ENCODE results near the gene ZNF865.

ZNF865 gene

DNA sequence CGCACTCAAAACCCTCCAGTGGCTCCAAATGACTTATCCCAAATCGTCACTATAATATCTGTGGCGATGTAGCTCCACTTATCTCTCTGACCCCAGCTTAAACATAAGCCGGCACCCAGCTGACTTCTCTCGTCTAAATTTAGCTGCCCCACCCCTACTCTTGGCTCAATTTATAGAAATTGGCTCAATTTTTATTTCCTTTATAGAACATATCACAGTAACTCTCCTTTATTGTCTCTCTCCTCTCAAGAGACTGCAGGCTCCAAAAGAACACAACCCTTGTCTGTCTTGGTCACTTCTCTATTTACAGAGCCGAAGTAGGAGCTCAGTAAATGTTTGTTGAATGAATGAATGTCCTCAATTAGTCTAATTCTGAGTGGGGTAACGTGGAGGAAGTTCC lies 18.1 kb downstream of the ZNF865 start:
- DNase-seq (ENCODE audit: low read depth): no peak

DNA sequence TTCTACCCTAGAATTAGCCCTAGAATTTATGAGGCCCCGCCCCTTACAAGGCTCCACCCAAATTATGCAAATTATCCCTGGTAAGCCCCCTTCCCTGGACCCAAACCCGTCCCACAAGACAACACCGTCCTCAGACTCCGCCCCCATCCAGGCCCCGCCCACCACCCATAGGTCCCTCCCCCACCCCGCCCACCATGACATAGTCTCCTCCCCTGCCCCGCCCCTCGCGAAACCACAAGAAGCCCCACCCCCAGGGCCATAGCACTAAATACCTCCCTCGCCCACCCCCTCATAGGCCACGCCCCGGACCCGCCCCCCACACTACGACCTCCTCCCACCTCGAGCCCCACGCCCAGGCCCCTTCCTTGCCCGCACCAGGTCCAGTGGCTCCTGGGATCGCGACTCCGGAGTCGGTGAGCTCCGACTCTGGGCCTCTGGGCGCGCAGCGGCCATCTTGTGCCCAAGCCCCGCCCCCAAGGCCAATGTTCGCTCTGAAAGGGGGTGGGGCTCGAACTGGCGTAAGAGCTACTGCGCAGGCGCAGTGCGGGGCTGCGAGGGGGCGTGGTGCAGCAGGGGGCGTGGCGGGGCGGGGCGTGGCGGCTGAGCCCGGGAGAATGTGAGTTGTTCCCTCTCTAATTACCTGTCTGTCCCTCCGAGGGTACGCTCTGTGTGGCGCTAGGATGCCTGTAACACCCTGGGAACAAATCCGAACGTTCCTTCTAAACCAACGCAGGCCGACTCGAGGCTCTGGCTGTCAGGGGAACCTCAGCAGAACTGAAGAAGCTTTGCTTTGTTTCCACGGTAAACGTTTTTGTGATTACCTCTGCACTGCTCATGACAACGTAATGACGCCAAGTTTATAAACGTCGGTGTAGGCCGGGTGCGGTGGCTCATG lies 18.9 kb downstream of the ZNF865 start, which contains the start of gene ZNF784:
Gene ZNF784, minus strand, starts transcription at position 458 of the 895 bp plus-strand sequence. Its CDS starts 5 bp downstream, at position 453.
- DNase-seq (ENCODE audit: low read depth): peak; percentile 91

DNA sequence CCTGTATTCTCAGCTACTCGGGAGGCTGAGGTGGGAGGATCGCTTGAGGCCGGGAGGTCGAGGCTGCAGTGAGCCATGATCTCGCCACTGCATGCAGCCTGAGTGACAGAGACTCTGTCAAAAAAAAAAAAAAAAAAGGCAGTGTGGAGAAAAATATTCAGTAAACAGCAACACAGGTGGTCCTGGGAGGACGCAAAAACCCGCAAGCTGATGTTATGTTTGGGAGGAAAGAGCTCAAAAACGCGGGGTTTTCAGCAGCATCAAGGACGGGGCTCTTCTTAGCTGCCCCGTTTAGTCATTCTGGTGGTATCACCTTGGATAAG lies 19.5 kb downstream of the ZNF865 start:
- DNase-seq (ENCODE audit: low read depth): no peak

DNA sequence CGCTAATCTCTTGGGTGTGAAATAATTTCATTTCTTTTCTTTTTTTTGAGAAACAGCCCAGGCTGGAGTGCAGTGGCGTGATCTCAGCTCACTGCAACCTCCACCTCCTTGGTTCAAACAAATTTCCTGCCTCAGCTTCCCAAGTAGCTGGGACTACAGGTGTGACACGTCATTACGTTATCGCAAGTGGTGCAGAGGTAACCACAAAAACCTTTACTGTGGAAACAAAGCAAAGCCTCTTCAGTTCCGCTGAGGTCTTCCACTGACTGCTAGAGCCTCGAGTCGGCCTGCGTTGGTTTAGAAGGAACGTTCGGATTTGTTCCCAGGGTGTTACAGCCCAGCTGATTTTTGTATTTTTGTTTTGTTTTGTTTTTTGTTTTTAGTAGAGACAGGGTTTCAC lies 20.9 kb downstream of the ZNF865 start:
- DNase-seq (ENCODE audit: low read depth): peak; percentile 36

DNA sequence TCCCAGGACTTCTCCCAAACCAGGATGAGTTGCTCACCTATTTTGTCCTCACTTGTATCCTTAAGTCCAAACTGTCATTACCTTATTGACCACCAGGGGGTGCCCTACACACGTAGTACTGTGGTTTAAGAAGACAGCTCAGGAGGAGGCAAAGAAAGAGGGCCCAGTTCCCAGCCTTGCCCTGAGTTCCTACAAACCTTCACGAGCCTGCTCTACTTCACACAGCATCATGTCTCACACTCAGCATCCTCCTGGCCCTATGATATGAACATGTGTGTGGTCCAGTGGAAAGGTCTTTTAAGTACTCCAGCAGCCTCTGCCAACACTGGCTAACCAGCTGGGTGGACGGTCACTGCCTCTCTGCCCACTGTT lies 27.0 kb downstream of the ZNF865 start:
- peak; percentile 91 for DNase-seq (ENCODE audit: low read depth)

DNA sequence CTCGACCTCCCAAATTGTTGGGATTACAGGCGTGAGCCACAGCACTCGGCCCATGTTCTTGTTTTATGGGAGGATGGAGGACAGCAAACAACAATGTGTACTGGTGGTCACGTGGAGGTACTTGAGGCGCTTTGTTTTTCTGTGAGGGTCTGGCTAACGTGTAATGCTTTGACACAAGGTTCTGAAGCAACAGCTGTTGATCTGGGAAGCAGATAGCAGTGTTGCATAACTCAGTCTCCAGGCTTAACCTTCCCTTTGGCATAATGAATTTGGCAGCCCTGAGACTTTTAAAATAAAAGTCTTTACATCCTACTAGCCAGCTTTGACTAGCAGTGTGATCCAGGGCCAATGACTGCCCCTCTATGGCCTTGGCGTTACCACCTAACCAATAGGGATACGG lies 28.4 kb downstream of the ZNF865 start:
- DNase-seq (ENCODE audit: low read depth): no peak

DNA sequence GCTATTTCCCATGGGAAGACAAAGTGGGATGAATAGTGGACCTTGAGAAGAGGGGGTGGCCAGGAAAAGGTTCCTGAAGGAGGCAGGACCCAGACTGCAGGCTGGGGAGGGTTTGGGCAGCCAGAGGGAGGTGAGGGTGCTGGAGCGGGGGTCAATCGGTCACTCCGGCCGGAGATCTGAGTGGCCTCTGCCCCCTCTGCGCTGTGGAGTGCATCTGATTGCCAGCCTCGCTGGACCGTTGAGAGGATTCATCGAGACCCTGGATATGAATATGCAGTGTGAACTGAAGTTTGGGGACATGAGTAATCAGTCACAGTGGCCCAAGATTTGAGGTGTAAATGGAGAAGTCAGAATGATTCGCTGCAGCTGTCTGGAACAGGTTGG lies 29.9 kb downstream of the ZNF865 start:
- no peak for DNase-seq (ENCODE audit: low read depth)

DNA sequence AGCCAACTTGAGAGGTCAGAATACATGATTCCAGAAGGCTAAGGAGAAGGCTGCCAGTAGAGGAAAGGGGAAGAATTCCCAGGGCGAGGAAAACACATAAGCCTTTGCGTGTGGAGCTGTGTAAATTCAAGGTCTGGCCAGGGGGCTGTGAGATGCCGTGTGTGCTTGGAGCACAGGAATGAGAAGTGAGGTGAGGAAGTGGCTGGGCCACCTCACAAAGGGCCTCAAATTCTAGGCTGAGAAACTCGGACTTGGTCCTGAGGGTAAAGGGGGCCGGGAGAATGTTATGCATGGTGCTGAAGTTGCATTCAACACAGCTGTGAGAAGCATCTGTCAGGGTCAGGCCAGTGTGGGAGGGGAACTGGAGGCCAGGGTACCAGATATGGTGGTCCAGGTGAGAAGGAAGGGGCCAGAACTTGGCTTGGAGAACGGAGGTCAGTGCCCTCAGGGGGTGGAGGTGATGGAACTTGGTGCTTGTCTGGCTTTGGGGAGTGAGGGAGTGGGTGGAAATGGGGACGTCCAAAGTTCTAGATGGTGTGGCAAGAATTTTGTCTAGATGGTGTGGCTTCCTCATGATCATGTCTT lies 30.5 kb downstream of the ZNF865 start:
- no peak for DNase-seq (ENCODE audit: low read depth)

DNA sequence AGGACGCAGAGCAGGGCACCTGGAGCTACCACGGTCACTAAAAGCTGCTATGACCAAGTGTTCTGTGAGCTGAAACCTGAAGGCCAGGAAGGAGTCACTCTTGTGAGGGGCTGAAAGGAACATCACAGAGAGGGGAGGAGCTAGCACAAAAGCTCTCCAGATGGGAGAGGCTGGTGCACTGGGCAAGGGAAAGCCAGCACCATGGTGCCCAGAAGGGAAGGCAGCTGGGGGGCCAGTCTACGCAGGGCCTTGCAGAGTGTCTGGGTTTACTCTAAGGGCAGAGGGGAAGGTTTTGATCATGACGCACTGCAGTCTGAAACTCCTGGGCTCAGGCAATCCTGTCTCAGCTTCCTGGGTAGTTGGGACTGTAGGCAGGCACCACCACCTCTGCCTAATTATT lies 31.3 kb downstream of the ZNF865 start:
- DNase-seq (ENCODE audit: low read depth): no peak

DNA sequence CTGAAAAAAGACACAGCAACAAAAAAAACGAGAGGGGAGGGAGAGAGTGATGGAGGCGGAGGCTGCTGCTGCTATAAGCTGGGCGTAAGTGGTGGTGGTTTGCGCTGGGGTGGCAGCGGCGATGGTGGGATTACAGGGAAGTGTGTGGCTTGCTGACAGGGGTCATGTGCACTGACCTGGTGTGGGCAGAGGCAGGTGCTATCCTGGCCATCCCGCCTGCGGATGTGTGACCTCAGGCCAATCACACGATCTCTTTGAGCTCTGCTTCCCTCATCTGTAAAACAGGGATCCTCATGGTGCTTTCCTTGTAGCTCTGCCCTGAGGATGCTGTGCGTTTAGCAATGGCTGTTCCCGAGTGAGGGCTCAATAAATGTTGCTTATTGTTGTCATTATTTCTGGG lies 32.1 kb downstream of the ZNF865 start:
- DNase-seq (ENCODE audit: low read depth): no peak

DNA sequence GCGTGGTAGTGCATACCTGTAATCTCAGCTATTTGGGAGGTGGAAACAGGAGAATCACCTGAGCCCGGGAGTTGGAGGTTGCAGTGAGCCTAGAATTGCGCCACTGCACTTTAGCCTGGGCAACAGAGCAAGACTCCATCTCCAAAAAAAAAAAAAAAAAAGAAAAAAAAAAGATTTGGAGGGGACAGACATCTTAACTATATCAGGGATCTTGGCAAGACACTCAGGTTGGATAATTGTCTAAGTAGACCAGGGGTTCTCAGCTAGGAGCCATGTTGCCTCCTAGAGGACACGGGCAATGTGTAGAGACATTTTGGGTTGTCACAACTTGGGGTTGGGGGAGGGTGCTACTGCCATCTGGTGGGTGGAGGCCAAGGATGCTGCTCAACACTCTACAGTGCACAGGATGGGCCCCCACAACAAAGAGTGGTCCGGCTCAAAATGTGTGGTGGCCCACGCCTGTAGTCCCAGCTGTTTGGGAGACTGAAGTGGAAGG lies 33.5 kb downstream of the ZNF865 start:
- DNase-seq (ENCODE audit: low read depth): no peak

DNA sequence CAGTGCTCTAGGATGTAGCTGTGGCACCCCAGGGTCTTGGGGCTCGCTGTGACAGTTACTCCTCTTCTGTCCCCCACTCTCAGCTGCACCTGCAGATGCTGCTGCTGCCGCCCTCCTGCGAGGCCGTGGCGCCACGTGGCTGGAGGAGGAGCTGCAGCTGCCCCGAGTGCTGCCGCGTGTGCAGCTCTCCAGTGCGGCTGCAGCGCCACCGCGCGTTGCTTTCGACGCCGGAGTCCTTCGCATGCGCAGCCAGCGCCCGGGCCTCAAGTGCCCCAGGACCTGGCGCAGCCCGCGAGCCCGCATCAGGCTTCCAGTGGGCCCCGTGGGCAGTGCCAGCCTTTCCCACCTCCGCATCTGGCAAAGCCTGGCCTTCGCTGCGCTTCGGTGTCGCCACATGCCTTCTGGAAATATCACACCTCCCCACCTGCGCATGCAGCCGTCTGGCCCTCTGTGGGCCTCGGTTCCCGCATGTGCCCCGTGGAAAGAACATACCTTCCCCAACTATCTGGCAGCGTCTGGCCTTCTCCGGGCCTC lies 34.7 kb downstream of the ZNF865 start:
- peak; percentile 53 for DNase-seq (ENCODE audit: low read depth)

DNA sequence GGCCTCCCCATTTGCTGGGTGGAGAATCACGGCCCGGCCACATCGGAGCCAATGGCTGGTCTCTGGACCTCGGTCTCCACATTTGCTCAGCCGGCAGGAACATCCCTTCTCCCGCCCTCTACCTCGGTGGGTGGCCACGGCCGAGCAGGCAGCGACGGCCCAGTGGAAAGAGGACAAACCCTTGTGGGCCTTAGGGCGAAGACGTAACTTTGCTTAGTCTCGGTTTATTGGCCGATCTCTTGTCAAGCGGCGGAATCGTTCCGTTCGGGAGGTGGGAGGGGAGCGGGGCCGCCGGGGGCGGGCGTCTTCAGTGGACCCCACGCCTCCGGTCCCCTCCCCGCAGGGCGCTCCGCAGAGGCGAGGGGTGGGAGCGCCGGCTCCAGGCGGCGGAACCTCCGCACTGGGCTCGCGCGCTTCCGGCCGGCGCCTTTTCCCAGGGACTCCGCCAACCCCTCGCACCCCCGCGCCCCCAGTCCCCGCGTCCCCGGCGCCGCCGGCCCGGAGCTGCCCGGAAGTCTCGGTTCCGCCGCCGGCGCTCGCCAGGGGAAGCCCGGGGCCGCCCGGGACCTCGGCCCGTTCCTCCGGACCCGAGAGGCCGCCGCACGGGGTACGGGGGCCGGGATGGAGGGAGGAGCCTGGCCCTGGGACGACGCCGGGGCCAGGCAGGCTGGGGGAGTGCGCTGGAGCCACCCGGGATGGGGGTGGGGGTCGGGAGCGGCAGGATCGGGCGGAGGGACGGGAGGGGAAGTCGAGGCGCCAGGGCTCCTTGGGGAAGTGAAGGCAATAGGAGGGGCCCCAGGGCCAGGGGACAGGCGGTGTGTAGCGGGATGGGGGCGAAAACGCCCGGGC lies 35.4 kb downstream of the ZNF865 start, which contains the start of gene ZNF580:
Gene ZNF580, plus strand, starts transcription at position 426 of the 849 bp plus-strand sequence. CDS start 1,507 bp downstream, outside the sequence.
- DNase-seq (ENCODE audit: low read depth): no peak

DNA sequence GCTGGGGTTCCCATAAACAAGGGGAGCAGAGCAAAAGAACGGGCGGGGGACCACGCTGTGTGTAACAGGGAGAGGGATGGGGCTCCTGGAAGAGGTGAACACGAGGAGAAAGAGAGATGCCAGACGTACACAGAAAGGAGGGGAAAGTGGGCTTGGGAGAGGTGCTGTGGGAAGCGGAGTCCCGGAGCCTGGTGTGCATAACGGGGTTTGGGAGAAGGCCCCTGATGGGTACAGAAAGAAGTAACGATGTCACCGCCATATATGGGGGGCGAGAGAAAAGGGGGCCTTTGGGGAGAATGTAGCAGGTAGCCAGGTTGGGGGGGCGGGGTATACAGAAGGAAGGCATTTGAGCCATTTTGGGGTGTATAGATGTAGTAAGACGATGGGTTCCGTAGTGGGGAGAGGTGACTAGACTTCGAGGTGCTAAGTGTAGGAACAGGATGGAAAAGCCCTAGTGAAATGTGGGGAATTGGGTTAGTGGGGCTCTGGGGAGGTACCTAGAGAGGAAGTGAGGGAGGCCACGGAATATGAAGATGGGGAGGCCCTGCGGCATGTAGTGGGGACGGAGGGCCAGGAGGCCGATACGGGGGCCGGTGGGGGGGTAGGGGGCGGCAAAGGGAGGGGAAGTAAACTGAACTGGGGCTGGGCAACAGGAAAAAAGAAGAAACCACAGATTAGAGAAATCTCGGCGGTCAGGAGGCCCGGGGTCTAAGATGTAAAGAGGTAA lies 36.1 kb downstream of the ZNF865 start:
- no peak for DNase-seq (ENCODE audit: low read depth)

DNA sequence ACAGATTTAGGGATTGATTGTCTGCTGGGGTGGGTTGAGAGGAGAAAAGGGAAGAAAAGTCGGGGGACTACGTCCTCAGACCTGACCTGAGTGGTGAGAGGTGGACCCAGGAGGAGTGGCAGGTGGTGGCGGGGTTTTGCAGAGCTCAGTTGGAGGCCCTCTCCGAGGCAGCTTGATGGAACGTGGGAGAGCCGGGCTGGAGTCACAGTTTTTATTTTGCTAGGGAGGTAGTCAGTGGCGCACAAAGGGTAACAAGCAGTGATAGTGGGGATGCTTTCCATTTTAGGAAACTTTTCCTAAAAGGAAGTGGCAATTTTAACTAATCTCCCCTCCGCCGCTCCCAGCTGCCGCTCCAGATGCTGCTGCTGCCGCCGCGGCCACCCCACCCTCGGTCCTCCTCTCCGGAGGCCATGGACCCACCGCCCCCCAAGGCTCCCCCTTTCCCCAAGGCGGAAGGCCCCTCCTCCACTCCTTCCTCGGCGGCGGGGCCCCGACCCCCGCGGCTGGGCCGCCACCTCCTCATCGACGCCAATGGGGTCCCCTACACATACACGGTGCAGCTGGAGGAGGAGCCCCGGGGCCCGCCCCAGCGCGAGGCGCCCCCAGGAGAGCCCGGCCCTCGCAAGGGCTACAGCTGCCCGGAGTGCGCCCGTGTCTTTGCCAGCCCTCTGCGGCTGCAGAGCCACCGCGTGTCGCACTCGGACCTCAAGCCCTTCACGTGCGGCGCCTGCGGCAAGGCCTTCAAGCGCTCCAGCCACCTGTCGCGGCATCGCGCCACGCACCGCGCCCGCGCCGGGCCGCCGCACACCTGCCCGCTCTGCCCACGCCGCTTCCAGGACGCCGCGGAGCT lies 36.9 kb downstream of the ZNF865 start:
- DNase-seq (ENCODE audit: low read depth): no peak

DNA sequence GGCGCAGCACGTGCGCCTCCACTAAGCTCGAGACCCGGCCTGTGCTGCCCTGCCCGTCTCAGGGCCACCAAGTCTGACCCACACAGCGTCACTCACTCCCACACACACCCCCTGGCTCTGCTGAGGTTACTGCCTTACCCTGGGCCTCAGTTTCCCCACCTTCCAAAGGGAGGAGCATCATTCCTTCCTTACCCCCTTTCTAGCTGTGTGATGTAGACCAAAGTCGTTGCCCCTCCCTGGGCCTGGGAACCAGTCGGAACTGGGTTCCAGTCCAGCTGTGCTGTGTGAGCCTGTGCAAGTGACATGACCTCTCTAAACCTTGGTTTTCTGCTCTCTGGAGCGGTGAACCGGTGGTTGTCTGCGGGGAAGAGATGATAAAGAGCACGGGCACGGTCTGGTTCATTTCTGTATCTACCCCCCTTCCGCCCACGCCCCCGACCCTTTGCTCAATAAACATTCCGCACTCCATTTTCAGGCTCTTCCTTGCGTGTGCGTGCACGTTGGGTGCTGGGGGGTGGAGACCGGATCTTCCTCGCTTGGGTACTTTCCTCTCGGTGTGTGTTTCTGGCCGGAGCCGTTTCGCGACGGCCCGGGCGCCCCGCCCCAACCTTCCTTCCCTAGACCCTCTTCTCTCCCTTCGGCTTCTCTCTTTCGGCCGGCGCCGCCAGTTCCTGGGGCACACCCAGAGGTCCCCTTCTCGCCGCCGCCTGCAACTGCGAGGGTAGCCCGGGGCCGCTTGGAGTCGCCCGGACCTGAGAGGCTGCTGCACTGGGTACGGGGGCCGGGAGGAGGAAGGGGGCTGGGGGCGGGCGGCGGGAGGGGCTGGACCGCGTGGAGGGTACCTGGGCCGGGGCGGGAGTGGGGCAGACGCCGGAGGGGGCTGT lies 37.8 kb downstream of the ZNF865 start, which contains the start of gene ZNF581:
Gene ZNF581, plus strand, starts transcription at position 647 of the 884 bp plus-strand sequence. CDS start 923 bp downstream, outside the sequence.
- peak; percentile 70 for DNase-seq (ENCODE audit: low read depth)

DNA sequence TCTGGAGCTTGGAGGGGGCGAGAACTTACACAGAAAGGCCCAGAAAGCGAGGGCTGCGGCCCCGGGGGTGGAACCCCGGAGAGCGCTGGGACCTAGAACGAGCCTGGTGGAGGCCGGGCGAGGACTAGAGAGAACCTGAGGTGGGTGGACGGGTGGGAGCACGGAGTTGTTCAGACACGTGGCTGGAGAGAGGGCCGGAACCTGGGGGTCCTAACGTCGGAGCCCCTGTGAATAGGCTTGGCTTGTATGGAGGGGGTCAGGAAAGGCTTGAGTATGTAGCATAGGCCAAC lies 38.4 kb downstream of the ZNF865 start:
- DNase-seq (ENCODE audit: low read depth): no peak

DNA sequence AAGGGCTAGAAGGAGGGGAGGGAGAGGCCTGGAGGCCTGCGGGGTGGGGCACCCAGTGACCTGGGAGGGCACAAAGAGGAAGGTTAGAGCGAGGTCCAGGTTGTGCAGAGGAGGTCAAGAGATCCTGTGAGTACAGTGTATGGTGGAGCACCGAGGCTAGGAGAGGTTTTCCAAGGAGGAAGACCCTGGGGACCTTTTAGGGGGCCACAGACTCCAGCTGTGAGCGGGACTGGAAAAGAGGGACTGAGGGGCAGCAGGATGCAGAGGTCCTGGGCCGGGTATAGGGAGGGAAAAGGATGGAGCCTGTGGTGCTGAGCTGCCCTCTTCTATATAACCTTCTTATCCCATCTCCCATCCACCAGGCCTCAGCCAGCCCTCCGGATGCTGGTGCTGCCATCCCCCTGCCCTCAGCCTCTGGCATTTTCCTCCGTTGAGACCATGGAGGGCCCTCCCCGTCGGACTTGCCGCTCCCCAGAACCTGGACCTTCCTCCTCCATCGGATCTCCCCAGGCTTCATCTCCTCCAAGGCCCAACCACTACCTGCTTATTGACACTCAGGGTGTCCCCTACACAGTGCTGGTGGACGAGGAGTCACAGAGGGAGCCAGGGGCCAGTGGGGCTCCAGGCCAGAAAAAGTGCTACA lies 38.9 kb downstream of the ZNF865 start:
- no peak for DNase-seq (ENCODE audit: low read depth)

DNA sequence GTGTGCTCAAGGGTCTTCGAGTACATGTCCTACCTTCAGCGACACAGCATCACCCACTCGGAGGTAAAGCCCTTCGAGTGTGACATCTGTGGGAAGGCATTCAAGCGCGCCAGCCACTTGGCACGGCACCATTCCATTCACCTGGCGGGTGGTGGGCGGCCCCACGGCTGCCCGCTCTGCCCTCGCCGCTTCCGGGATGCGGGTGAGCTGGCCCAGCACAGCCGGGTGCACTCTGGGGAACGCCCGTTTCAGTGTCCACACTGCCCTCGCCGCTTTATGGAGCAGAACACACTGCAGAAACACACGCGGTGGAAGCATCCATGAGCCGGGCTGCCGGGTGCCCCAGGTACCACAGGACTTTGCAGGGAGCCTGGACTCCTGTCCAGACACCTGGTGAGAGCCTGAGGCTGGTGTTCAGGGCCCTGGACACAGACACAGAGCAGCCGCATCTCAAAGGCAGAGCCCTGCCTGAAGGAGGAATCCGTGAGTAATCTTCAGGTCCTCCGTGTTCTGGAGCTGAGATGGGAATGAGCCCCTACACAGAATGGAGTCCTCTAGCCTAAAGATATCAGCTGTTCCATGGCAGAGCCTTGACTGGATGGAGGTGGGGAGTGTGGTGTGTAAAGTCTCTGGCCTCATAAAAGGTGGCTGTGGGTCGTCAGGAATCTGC lies 39.5 kb downstream of the ZNF865 start:
- no peak for DNase-seq (ENCODE audit: low read depth)
